Fibroblast of lung (primary cell): Measurements from ENCODE around the gene DDX51. TPM values are rescaled to one million over a fixed set of nuclear protein-coding genes. Genes with fewer than 3 reads are reported as not detected.

Source experiments
- DNase-seq, 2 donors: peaks; one replicate each; pipeline versions ENCODE4 v3.0.0 to v3.0.0-alpha.2; 2010; ENCODE audit warnings: low read depth in 2 of 2
- H2AFZ ChIP-seq: 2 replicates; pipeline ENCODE4 v1.5.1; 2012; ENCODE audit warnings: low read length, control low read depth, inconsistent platforms
- H3K27ac ChIP-seq: 2 replicates; pipeline ENCODE4 v1.5.1; 2011; ENCODE audit warnings: low read length, control low read depth; ENCODE audit not compliant: insufficient read depth
- H3K27me3 ChIP-seq: 2 replicates; pipeline ENCODE4 v1.5.1; 2011; ENCODE audit warnings: mild to moderate bottlenecking, low read length; ENCODE audit not compliant: control insufficient read depth, insufficient read depth
- H3K36me3 ChIP-seq: 2 replicates; pipeline ENCODE4 v1.5.1; 2011; ENCODE audit warnings: low read length; ENCODE audit not compliant: control insufficient read depth, insufficient read depth
- H3K4me1 ChIP-seq: 2 replicates; pipeline ENCODE4 v1.5.1; 2011; ENCODE audit warnings: low read length; ENCODE audit not compliant: control insufficient read depth, insufficient read depth; ENCODE audit errors: extremely low read depth
- H3K4me2 ChIP-seq: 2 replicates; pipeline ENCODE4 v1.5.1; 2011; ENCODE audit warnings: low read length, control low read depth; ENCODE audit not compliant: insufficient read depth; ENCODE audit errors: extremely low read depth
- H3K4me3 ChIP-seq, 4 experiments: fragments of 200-600 bp in 1 of 4; sonication (generic) in 1 of 4; replicated peaks in 1 of 4; 2 replicates each; pipeline ENCODE4 v1.5.1; 2011 to 2016; ENCODE audit warnings: low read length in 4 of 4, low read depth in 3 of 4, mild to moderate bottlenecking in 3 of 4, control low read depth in 2 of 4, inconsistent platforms in 1 of 4, mixed read lengths in 1 of 4; ENCODE audit not compliant: insufficient read depth in 1 of 4; ENCODE audit errors: control extremely low read depth in 1 of 4
- H3K79me2 ChIP-seq: 2 replicates; pipeline ENCODE4 v1.5.1; 2012; ENCODE audit warnings: mild to moderate bottlenecking, low read length, inconsistent platforms; ENCODE audit not compliant: control insufficient read depth, insufficient read depth
- H3K9ac ChIP-seq: 2 replicates; pipeline ENCODE4 v1.5.1; 2011; ENCODE audit warnings: mild to moderate bottlenecking, low read length, control low read depth; ENCODE audit not compliant: insufficient read depth
- H3K9me3 ChIP-seq: 2 replicates; pipeline ENCODE4 v1.5.1; 2012; ENCODE audit warnings: low read depth, low read length; ENCODE audit not compliant: control insufficient read depth, insufficient read depth
- H4K20me1 ChIP-seq: 2 replicates; pipeline ENCODE4 v1.5.1; 2011; ENCODE audit warnings: low read length; ENCODE audit not compliant: control insufficient read depth, insufficient read depth; ENCODE audit errors: extremely low read depth
- CTCF ChIP-seq, 2 donors: IDR thresholded peaks in 1 of 2; conservative IDR thresholded peaks in 1 of 2; 1 replicate in 1 of 2; 2 replicates in 1 of 2; pipeline ENCODE4 v1.5.1; 2011 to 2012; ENCODE audit warnings: low read length in 2 of 2, control low read depth in 1 of 2, inconsistent platforms in 1 of 2, low read depth in 1 of 2, mild to moderate bottlenecking in 1 of 2
- EZH2 ChIP-seq: IDR thresholded peaks from 2 replicates; pipeline ENCODE4 v1.5.1; 2012; ENCODE audit warnings: low read length, control low read depth, mild to moderate bottlenecking; ENCODE audit errors: missing control alignments
- polyA plus RNA-seq, 2 donors: library from polyadenylated mRNA; depleted of rRNA in 1 of 2; stranded (reverse) in 1 of 2; unstranded in 1 of 2; fragments of >200 nt; gene quantifications; 2 replicates each; pipeline ENCODE4 v1.2.1, GENCODE V29; 2011 to 2012; ENCODE audit warnings: missing spikeins in 1 of 2
- total RNA-seq: library from RNA; depleted of rRNA; stranded (reverse); fragments of >200 nt; gene quantifications from 2 replicates; pipeline ENCODE4 v1.2.1, GENCODE V29; 2014

Gene DDX51
- total and polyA plus RNA-seq, 2 donors (not counting 1 experiment from before 2014, with no cell fraction given) = 3.7 to 7.4 TPM

GRCh38 chr12:132159555-132160003 lies 15.5 kb upstream of the DDX51 start:
- no peak overlapping the region for H3K9ac ChIP-seq
- no peak for TF ChIP-seq CTCF (conservative IDR thresholded peaks at IDR 0.05 in 1 of 2, IDR thresholded peaks at IDR 0.05 in 1 of 2; ENCODE audit: low read depth in 1 of 2, low read length in 2 of 2)
- no peak for TF ChIP-seq EZH2
- peaks cover 10% of the 10 kb centered on the region for H3K36me3 ChIP-seq
- H3K4me1 ChIP-seq = peaks cover 9% of the 10 kb centered on the region
- no peak overlapping the region for H3K27ac ChIP-seq
- no peak overlapping the region for H3K4me2 ChIP-seq
- H2AFZ ChIP-seq = no peak overlapping the region
- no peak overlapping the region for H3K4me3 ChIP-seq
- H4K20me1 ChIP-seq = no peaks in the 10 kb centered on the region
- H3K9me3 ChIP-seq = peaks cover 12% of the 10 kb centered on the region
- DNase-seq = no peak
- no peaks in the 10 kb centered on the region for H3K27me3 ChIP-seq
- no peaks in the 10 kb centered on the region for H3K79me2 ChIP-seq

- TF ChIP-seq EZH2 = no peak
- no peak for TF ChIP-seq CTCF (conservative IDR thresholded peaks at IDR 0.05 in 1 of 2, IDR thresholded peaks at IDR 0.05 in 1 of 2; ENCODE audit: low read depth in 1 of 2, low read length in 2 of 2)
- Histone ChIP-seq H3K4me3 (no peak overlapping the region), H3K4me1 (peaks cover 9% of the 10 kb centered on the region), H3K9ac (no peak overlapping the region), H3K36me3 (peaks cover 10% of the 10 kb centered on the region), H3K79me2 (no peaks in the 10 kb centered on the region), H2AFZ (no peak overlapping the region), H3K9me3 (peaks cover 12% of the 10 kb centered on the region), H3K27me3 (no peaks in the 10 kb centered on the region), H3K27ac (no peak overlapping the region), H3K4me2 (no peak overlapping the region), H4K20me1 (no peaks in the 10 kb centered on the region)
- no peak for DNase-seq
Observed at GRCh38 chr12:132158677-132159554, 14.8 kb upstream of the DDX51 start.

GRCh38 chr12:132157733-132158409 lies 13.8 kb upstream of the DDX51 start:
- peaks cover 10% of the 10 kb centered on the region for H3K36me3 ChIP-seq
- no peak overlapping the region for H3K4me2 ChIP-seq
- H3K4me3 ChIP-seq = no peak overlapping the region
- no peaks in the 10 kb centered on the region for H3K79me2 ChIP-seq
- no peaks in the 10 kb centered on the region for H3K27me3 ChIP-seq
- no peaks in the 10 kb centered on the region for H4K20me1 ChIP-seq
- H3K9me3 ChIP-seq = peaks cover 12% of the 10 kb centered on the region
- no peak overlapping the region for H3K27ac ChIP-seq
- no peak for DNase-seq
- no peak overlapping the region for H3K9ac ChIP-seq
- H3K4me1 ChIP-seq = peaks cover 5% of the 10 kb centered on the region
- no peak for TF ChIP-seq CTCF (conservative IDR thresholded peaks at IDR 0.05 in 1 of 2, IDR thresholded peaks at IDR 0.05 in 1 of 2; ENCODE audit: low read depth in 1 of 2, low read length in 2 of 2)
- TF ChIP-seq EZH2 = no peak
- H2AFZ ChIP-seq = no peak overlapping the region
